Measurements from ENCODE around the gene METTL24. TPM values are rescaled to one million over a fixed set of nuclear protein-coding genes. Genes with fewer than 3 reads are reported as not detected.

The METTL24 gene
- total and polyA plus RNA-seq, 2 of the 8 experiments (the other 6 are each of a cell fraction or from before 2014, with no cell fraction given): 0.30 to 0.39 TPM

DNA sequence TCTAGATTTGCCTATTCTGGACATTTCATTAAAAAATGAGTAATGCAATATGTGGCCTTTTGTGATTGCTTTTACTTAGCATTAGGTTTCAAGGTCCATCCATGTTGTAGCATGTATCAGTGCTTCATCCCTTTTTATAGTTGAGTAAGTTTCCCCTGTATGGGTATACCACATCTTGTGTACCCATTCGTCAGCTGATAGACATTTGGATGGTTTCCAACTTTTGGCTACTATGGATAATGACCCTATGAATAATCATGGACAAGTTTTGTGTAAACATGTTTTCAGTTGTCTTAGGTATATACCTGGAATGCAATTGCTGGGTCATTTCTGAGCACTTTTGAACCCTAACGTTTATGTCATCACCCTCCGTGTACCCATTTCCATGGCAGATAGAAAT is 15.4 kb downstream of the METTL24 start:
- Histone ChIP-seq H2BK5ac (ENCODE audit: low read depth, low read length) (no peak overlapping the region), H3K4ac (replicated peaks; ENCODE audit: insufficient read length, low read depth, low read length) (no peak overlapping the region), H3K9me3 (ENCODE audit: insufficient read depth in 2 of 2, low read depth in 1 of 2, low read length in 1 of 2) (no peaks in the 10 kb centered on the region), H4K8ac (ENCODE audit: extremely low read depth, insufficient read depth, low read length) (no peak overlapping the region), H4K20me1 (replicated peaks in 1 of 2; ENCODE audit: control insufficient read depth in 1 of 2, insufficient read depth in 2 of 2, low read length in 2 of 2) (no peaks in the 10 kb centered on the region), H3K79me2 (ENCODE audit: control insufficient read depth in 1 of 2, insufficient read depth in 2 of 2, low read length in 2 of 2) (no peaks in the 10 kb centered on the region), H3K27me3 (replicated peaks in 1 of 4; ENCODE audit: control insufficient read depth in 3 of 4, extremely low read depth in 1 of 4, insufficient read depth in 3 of 4, low read length in 3 of 4) (peaks cover 0 to 1% (median 0%) of the 10 kb centered on the region in 4 experiments; a peak in 1 of 7 replicates), H2AK5ac (ENCODE audit: low read depth, low read length) (no peak overlapping the region), H3K18ac (ENCODE audit: extremely low read depth, low read length) (no peak overlapping the region), H2BK12ac (ENCODE audit: low read depth, low read length) (no peak overlapping the region), H2BK120ac (replicated peaks; ENCODE audit: low read depth, low read length) (no peak overlapping the region), H2BK15ac (ENCODE audit: low read length) (no peak overlapping the region), H3K4me3 (ENCODE audit: extremely low read depth in 1 of 4, insufficient read depth in 2 of 4, low read depth in 3 of 4, low read length in 4 of 4) (no peak overlapping the region), H3K79me1 (ENCODE audit: low read depth, low read length) (no peaks in the 10 kb centered on the region), H3K23me2 (ENCODE audit: low read depth, low read length) (no peaks in the 10 kb centered on the region), H4K5ac (ENCODE audit: insufficient read length, low read depth, low read length) (no peak overlapping the region), H3K36me3 (ENCODE audit: control insufficient read depth in 2 of 4, insufficient read depth in 4 of 4, low read length in 3 of 4) (no peaks in the 10 kb centered on the region), H3K14ac (ENCODE audit: insufficient read length) (no peak overlapping the region), H3K9ac (replicated peaks in 1 of 4; ENCODE audit: extremely low read depth in 1 of 4, low read depth in 3 of 4, low read length in 3 of 4) (no peak overlapping the region), H3K56ac (replicated peaks; ENCODE audit: insufficient read length, low read depth, low read length) (no peak overlapping the region), H2AFZ (ENCODE audit: low read length) (no peak overlapping the region), H3K27ac (ENCODE audit: low read depth, low read length) (no peak overlapping the region), H3K4me1 (replicated peaks in 1 of 4; ENCODE audit: control insufficient read depth in 3 of 4, insufficient read depth in 4 of 4, low read length in 3 of 4) (no peaks in the 10 kb centered on the region; a peak in 1 of 7 replicates), H3K23ac (ENCODE audit: insufficient read length) (no peak overlapping the region), H4K91ac (replicated peaks; ENCODE audit: insufficient read length, low read length) (no peak overlapping the region), H2BK20ac (ENCODE audit: low read length) (no peak overlapping the region), H3K4me2 (ENCODE audit: insufficient read depth in 1 of 2, low read depth in 2 of 2, low read length in 2 of 2) (no peak overlapping the region)
- CTCF ChIA-PET (ENCODE audit: partially characterized antibody): interaction anchor here (0.6 to 2.6 kb wide), 11 partner anchors 10 to 414 kb away, joined by 3 to 18 read pairs (median 7); no protein-coding TSS in a partner anchor
- TF ChIP-seq EZH2 (IDR thresholded peaks at IDR 0.05; ENCODE audit: low read depth, low read length, severe bottlenecking) (no peak), SP1 (IDR thresholded peaks at IDR 0.05; ENCODE audit: low read depth, low read length) (no peak), FOSL1 (IDR thresholded peaks at IDR 0.05; ENCODE audit: insufficient read depth, low read depth, low read length) (no peak), NANOG (IDR thresholded peaks at IDR 0.05; ENCODE audit: insufficient read depth, low read depth, low read length, poor library complexity, severe bottlenecking) (no peak), SIN3A (conservative IDR thresholded peaks at IDR 0.05 in 1 of 2, IDR thresholded peaks at IDR 0.05 in 1 of 2; ENCODE audit: low read depth in 1 of 2, low read length in 2 of 2) (no peak), TBP (IDR thresholded peaks at IDR 0.05; ENCODE audit: low read depth, low read length) (no peak), RXRA (IDR thresholded peaks at IDR 0.05; ENCODE audit: insufficient read depth, low read depth, low read length) (no peak), TCF12 (IDR thresholded peaks at IDR 0.05; ENCODE audit: low read depth, low read length) (no peak)
- WGBS, 2 experiments (ENCODE audit: extremely low coverage in 1 of 2, insufficient coverage in 1 of 2, insufficient read length in 1 of 2, insufficient replicate concordance in 2 of 2, low coverage in 1 of 2, low lambda C conversion rate in 2 of 2, missing lambda C conversion rate in 1 of 2): 95% methylated on average over 3 of the region's 3 CpGs; no CpG with 5 or more reads in 1 of the 2 experiments
- POLR2A ChIA-PET (ENCODE audit: partially characterized antibody): no interaction called here
- DNase-seq (ENCODE audit: low read depth in 1 of 2, low spot score in 2 of 2): no peak
- FAIRE-seq: no peak
